NCI-H524 treated with DMSO at 0.1 percent for 48 hours (cell line): Measurements from ENCODE around the gene C1orf21.

Experiments
- DNase-seq: peaks from one replicate; lab custom pipeline; 2025; lab: John Stamatoyannopoulos, UW

Gene C1orf21

GRCh38 chr1:184486761-184487445 is 100.1 kb downstream of the C1orf21 start:
- DNase-seq = no peak

GRCh38 chr1:184487531-184488193 is 100.8 kb downstream of the C1orf21 start:
- no peak for DNase-seq

- no peak for DNase-seq
These were observed 103.1 kb downstream of the C1orf21 start for GRCh38 chr1:184489908-184490307.

GRCh38 chr1:184492536-184492935 is 105.7 kb downstream of the C1orf21 start:
- no peak for DNase-seq

- DNase-seq = no peak
These were observed 107.2 kb downstream of the C1orf21 start for GRCh38 chr1:184493987-184494388.

GRCh38 chr1:184494929-184495328 is 108.1 kb downstream of the C1orf21 start:
- DNase-seq = no peak

- DNase-seq = peak; percentile 15
These were observed 111.3 kb downstream of the C1orf21 start for GRCh38 chr1:184497959-184498723.

- DNase-seq = no peak
These were observed 112.8 kb downstream of the C1orf21 start for GRCh38 chr1:184499616-184500015.

- DNase-seq = no peak
These were observed 115.3 kb downstream of the C1orf21 start for GRCh38 chr1:184502161-184502560.

- DNase-seq = no peak
These were observed 116.5 kb downstream of the C1orf21 start for GRCh38 chr1:184503221-184503749.

GRCh38 chr1:184504040-184504954 is 117.5 kb downstream of the C1orf21 start:
- DNase-seq = no peak

- DNase-seq = no peak
These were observed 118.1 kb downstream of the C1orf21 start for GRCh38 chr1:184504955-184505338.

GRCh38 chr1:184506481-184506880 is 119.7 kb downstream of the C1orf21 start:
- DNase-seq = no peak

- no peak for DNase-seq
These were observed 120.3 kb downstream of the C1orf21 start for GRCh38 chr1:184507165-184507564.

- no peak for DNase-seq
These were observed 120.9 kb downstream of the C1orf21 start for GRCh38 chr1:184507604-184508280.

GRCh38 chr1:184509105-184509504 is 122.3 kb downstream of the C1orf21 start:
- DNase-seq = no peak

GRCh38 chr1:184510110-184510509 is 123.3 kb downstream of the C1orf21 start:
- no peak for DNase-seq

GRCh38 chr1:184512724-184513123 is 125.9 kb downstream of the C1orf21 start:
- no peak for DNase-seq

- DNase-seq = no peak
These were observed 126.6 kb downstream of the C1orf21 start for GRCh38 chr1:184513421-184513820.

GRCh38 chr1:184513966-184514365 is 127.1 kb downstream of the C1orf21 start:
- no peak for DNase-seq

GRCh38 chr1:184514447-184514846 is 127.6 kb downstream of the C1orf21 start:
- no peak for DNase-seq
